OCI-M2 (cell line): Measurements from ENCODE around the gene SH3TC1.

ENCODE experiments used
- DNase-seq: peaks from one replicate; lab custom pipeline; 2025; ENCODE audit not compliant: unreplicated experiment; lab: John Stamatoyannopoulos, UW

The SH3TC1 gene

DNA sequence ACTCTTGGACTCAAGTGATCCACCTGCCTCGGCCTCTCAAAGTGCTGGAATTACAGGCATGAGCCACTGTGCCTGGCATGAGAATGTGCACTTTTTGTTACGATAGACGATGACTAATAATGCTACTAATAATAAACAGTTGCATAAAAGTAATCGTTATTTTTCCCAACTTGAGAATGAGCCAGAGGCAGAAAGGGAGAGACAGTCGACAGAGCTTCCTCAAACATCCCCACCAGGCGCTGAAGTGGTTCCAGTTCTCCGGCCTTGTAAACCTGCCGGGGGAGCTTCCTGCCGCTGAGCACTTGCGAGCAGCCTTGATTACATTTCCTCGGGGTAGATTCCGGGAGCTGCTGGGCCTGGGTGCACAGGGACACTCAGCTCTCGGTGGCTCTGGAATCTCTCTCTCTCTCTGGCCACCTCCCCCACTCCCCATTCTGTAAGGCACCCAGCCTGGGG, 61.6 kb downstream of the SH3TC1 start:
- DNase-seq: no peak

DNA sequence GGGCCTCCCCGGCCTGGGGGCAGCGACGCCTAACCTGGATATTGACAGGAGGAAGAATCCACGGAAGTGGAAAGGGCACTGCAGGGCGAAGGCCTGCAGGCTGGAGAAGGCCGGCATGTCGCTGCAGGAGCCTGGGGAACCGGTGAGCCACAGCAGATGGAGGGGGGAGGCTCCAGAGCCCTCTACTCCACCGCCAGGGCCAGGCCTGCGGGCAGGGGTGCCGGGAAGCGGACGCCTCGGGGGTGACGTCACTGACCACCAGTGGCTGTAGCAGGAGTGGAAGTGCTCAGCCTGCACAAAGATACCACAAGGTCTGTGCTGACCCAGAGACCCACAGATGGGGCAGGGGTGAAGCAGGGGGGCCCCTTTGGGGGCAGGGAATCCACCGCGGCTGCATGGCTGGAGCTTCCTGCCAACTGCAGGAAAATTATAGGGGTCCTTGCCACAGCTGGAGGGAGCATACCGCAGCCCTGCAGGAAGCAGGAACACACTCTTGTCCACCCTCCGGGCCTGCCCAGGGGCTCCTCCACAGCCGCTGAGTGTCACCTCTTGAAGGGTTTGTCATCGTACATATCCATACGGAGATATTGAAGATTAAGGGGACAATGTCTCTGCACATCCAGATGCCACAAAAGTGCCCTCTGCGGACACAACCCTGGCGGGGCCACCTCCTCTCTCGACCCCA, 62.9 kb downstream of the SH3TC1 start:
- DNase-seq: no peak

DNA sequence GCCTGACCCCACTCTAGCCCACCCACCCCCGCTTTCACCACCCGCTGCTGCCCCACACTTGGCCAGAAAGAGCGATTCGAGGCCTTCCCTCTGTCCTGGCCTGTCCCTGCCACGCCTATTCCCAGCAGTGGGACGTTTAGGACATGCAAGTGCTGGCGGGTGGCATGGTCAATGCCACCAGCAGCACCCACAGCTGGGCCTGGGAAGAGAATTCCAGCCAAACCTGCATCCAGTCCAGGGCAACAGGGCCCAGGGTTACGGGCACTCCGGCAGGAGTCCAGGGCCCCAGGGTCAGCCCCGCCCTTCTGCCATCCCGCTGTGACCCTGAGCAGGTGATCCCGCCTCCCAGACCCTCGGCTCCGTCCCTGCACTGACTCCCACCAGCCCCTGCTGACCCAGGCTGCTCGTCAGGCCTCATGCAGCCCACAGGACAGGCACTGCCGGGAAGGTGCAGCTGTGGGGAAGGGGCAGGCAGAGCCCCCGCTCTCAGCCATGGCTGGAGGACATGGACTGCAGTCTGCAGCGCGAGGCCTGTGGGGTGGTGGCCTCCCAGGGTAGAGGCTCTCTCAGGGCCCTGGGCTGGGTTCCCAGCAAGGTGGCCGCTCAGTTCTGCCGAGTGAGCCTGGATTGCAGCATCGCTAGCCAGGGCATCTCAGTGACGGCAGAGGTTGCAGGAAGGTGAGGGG, 63.7 kb downstream of the SH3TC1 start:
- DNase-seq: no peak

DNA sequence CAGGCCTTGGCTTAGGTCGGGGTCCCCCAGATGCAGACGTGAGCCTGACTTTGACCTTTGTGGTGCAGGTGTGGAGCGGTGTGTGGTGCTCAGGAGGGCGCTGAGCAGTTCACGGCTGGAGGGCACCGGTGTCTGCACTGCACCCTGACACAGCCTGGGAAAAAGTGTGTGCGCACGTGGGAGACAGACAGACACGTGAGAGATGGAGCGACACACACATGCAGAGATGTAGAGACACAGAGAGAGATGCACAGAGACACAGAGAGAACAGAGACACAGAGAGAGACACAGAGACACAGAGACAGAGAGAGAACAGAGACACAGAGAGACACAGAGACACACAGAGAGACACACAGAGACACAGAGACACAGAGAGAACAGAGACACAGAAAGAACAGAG, 64.3 kb downstream of the SH3TC1 start:
- no peak for DNase-seq

DNA sequence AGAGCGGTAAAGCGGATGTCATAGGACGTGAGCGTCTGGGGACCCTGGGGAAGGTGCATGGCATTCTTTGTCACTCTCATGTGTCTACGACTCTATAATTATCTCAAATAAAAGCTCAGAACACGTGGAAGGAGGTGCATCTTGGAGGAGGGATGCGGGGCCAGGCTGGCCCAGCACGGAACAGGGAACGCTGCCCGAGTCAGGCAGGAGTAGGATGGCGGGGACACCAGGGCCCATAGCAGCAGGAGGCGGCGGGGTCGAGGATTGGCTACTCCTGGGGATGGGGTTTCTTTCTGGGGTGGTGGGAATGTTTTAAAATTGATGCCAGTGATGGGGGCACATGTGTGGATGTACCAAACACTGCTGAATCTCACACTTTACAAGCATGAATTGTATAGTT, 65.0 kb downstream of the SH3TC1 start:
- no peak for DNase-seq

DNA sequence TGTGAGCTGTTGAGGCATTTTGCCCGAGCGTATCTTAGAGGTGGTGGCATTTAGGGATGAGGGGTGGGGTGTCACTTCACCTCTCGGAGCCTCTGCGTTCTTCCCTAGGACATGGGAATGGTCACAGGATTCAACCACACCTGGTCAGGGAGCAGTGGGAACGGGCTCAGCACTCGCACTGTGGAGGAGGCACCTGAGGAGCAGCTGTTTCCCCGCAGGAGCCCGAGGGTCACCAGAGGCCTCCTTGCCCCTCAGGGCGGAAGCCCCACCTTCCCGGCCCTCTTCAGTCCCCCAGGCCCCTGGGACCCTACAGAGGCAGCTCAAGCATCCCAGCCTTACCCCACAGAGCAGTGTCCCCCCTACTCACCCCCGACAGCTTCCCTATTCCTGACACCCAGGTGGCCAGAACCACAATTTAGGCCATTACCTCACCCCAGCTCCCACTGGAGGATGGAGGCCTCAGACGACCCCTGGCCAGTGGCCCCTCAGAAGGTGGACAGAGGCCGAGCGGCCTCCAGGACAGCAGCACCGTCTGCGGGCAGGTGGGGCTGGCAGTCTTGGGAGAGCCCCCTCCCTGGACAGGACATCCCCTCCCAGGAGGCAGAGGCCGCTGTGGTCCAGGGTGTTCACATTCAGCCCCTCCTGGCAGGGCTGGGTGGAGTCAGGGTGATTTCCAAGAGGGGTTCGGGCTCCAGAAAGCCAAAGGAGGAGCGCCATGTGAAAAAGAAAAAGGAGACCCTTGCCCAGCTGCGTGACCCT, 66.3 kb downstream of the SH3TC1 start:
- no peak for DNase-seq

DNA sequence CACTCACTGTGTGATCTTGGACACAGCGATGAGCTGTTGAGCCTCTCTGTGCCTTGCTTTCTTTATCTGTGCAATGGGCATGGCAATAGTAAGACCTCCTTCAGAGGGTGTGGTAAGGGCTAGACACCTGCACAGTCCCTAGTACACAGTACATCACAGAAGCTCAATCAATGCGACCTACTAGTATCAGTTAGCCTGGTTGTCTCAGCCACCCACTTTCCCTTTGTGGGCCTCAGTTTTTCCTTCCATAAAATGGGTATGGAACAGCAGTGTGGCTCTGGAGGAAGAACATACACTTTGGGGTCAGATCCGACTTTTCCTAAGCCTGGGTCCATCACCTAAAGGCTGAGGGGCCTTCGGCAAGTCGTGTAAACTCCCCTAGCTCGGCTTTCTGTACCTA, 67.0 kb downstream of the SH3TC1 start:
- DNase-seq: no peak

DNA sequence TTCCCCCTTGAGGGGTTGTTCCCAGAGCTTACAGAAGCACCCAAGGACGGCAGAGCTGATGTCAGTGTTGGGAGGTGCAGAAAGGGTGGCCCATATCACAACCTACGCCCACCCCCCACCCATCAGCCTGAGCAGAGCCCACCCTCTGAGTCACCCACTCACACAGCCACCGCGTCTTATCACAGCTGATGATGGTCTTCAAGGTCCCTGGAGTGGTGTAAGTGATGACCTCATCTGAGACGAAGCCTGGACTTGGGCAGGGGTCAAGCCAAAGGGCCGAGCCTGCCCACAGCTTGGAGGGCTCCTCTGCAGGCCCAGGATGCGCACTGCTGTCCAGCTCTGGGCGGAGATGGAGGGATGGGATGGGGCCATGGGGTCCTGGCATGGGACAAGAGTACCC, 67.4 kb downstream of the SH3TC1 start:
- DNase-seq: no peak

DNA sequence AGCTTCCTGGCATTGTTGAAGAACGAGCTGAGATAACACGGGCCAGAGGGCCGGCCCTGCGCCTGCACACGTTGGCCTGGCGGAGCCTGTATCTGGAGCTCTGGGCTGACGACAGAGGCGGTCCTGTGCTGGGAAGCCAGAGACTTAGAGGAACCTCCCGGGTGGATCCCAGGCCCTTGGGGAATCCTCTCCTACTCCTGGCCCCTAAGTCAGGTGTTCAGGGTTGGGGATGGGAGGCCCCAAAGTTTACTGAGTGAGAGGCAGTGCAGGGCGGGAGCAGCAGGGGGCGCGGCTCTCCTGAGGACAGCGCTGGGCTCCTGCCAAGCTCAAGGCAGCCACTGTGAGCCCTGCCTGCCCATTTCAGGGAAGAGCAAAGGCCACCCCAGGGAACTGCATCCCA, 68.0 kb downstream of the SH3TC1 start:
- no peak for DNase-seq

DNA sequence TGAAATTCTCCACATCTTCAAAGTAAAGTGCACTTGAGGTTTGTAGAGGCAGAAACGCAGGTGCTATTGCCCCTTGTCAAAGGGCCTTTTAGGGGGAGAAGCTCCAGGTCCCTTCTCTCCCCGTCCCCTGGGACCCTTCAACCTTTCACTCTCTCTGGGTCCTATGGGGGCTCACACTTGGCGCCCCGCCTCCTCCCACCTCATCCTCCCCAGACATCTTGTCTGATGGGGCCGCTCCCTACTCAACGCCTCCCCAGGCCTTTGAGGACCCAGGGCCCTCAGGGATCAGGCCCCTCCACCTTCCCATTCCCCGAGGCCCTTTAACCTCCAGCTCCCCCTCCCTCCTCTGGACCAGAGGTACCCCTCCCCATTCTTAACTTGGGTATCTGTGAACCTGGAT, 69.1 kb downstream of the SH3TC1 start:
- DNase-seq: no peak

DNA sequence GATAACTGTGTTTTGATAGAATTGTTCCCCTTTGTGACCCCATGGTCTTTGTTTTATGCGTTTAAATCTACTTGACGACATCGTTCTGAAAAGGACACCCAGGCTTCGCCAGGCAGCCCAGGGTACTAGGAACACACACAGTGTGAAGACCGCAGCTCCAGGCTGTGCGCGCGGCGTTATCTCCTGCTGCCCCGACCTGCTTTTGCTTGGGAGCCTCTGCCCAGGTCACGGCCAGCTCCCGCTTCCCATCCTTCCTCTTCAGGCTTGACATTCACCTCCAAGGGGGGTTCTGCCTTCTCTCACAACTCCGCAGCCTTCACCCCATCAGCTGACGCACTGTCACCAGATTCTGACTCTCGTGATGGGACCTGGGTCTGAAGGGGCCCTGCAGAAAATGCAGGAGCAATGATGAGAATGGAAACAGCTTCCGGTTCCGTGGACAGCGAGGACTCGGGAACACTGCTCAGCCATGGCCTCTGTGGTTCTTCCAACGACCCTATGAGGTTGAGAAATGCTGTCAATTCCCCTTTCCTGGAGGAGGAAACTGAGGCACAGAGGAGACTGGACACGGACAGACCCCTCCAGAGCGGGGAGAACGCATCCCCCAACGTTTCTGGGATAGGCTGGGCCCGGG, 69.9 kb downstream of the SH3TC1 start:
- no peak for DNase-seq

DNA sequence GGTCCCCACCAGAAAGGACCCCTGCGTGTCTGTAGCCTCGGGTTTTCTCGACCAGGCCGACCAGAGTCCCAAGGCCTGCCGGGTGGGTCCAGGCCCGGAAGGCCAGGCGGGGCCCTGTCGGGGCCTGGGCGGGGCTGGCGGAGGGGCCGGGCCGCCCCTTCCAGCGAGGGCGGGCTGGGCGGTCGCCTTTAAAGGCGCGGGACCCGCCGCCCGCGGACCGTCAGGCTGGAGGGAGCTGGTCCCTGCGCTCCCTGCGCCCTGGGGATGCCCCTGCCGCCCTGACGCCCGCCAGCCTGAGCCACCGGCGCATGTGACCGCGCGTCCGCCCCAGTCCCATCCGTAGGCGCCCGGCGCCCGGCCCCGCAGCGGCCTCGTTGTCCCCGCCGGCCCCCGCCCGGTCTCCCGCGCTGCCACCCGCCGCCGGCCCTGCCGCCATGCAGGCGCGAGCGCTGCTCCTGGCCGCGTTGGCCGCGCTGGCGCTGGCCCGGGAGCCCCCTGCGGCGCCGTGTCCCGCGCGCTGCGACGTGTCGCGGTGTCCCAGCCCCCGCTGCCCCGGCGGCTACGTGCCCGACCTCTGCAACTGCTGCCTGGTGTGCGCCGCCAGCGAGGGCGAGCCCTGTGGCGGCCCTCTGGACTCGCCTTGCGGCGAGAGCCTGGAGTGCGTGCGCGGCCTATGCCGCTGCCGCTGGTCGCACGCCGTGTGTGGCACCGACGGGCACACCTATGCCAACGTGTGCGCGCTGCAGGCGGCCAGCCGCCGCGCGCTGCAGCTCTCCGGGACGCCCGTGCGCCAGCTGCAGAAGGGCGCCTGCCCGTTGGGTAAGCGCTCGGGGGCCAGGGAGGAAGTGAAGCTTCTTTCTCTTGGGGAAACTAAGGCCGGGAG, 70.7 kb downstream of the SH3TC1 start, which contains the start of gene HTRA3:
HTRA3 (plus strand) TSS at position 220 of the 883 bp plus-strand sequence; CDS start at position 435, 215 bp downstream.
- DNase-seq: no peak

DNA sequence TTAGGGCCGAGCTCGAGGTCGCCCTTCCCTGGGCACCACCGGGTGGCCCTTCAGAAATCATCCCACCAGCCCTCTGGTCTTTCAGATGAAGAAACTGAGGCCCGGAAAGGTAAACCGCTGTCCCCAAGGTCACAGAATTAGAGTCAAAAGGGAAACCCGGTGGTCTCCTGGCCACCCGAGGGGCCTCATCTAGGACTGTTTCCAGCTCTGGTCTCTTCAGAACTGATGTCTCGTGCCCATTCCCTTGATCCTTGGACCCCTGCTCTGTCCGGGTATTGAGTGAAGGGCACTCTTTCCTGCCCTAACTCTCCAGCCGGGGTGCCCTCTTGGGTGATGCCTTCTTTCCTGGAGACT, 71.3 kb downstream of the SH3TC1 start:
- no peak for DNase-seq

DNA sequence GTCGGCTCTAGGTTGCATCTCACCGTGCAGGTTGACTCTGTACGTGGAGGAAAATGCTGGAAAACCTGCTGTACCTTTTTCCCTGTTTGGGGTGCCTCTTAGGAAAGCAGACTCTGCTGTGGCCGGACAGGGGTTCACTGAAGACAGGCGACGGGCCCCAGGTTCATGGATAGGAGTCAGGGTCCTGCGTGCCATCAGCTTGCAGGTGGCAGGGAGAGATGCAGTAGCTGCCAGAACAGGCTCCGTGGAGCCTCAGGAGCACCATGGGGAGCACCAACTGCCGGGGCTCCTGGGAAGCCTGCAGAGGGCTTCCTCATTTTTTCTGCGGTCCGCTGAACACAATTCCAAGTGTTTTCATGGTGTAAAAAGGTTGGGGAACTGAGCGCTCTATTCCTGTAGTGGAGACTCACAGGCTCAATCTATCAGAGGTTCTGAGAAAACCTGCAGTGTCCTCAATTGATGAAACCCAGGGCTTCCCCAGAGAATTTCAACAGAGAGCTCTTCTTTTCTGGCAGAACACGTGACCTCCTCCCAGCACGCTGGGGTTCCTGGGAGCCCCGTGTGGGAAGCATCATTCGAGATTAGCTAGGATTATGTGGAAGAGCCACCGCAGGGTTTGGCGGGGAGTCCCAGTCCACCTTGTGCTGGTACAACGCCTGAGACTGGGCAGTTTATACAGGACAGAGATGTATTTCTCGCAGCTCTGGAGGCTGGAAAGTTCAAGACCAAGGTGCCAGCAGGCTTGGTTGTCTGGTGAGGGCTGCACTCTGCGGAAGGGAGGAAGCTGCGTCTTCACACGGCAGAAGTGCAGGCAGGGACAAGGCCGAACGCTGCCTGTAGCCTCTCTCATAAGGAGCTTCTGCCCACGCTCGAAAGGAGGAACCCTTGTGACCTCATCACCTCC, 72.1 kb downstream of the SH3TC1 start:
- DNase-seq: no peak

DNA sequence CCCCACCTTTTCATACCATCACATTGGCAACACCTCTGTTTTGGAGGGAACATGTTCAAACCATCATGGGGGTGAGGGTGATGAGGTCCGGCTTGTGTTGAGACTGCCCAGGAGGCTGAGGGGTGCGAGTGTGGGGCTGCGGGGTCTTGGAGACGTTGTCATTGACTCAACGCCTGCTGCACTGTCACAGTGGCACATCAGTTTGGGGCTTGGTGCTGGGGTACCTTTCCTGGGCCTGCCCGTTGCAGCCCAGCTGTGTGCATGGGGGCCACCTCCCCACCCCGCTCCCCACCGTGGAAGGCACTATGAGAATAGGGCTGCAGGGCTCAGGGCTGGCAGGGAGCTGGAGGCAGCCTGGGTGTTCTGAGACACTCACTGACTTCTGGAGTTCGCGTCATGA, 72.7 kb downstream of the SH3TC1 start:
- DNase-seq: no peak

DNA sequence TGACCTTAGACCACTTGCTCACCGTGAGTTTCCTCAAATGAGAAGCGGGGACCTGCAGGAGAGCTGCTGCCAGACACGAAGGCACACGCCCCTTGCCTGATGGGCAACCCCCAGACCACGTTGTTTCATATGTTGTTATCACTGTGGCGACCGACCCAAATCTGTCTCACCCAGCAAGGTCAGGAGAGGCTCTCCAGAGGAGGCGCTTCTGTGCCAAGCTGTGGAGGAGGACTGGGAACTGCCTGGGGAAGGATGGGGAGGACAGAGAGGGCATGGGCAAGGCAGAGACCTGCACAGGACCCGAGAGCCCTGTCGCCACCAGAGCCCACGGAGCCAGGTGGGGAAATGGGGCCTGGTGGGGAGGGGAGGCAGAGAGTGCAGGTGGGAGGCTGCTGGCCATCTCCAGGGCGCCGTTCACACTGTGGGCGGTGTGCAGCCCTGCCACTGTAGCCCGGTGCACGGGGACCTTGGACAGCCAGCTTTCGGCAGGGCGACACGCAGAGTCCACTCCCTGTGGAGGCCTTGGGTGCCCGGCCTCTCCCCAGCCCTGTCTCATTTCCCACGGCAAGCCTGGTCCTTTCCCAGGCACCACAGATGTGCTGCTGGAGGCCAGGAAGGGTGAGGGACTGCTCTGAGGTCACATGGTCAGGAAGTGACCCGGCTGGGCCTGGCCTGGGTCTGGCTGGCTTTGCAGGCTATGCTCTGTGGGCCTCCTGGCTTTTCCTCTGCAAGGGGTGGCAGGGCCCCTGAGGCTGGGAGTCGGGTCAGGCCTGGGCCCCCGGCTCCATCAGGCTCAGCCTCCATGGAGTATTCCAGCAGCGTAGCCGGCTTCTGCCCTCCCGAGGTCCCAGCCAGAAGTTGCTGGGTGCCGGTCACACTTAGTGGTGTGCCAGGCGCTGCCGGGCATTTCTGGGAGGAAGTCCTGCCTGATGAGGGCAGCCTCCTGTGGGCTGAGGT, 73.7 kb downstream of the SH3TC1 start:
- no peak for DNase-seq

DNA sequence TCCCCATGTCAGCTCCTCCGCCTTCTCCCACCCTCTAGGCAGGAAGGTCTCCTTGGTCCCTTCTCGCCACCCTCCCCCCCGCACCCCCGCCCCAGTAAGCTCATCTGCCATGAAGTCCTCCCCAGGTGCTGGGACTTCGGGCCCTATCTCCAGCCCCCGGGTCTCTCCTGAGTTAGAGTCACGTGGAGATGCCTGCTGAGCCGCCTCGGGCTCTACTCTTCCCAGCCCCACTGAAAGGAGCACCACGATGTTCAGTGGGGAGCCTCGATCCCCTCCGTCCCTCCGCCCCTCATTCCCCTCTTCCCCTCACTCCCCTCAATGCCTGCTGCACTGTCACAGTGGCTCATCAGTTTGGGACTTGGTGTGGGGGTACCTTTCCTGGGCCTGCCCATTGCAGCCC, 74.4 kb downstream of the SH3TC1 start:
- DNase-seq: no peak

DNA sequence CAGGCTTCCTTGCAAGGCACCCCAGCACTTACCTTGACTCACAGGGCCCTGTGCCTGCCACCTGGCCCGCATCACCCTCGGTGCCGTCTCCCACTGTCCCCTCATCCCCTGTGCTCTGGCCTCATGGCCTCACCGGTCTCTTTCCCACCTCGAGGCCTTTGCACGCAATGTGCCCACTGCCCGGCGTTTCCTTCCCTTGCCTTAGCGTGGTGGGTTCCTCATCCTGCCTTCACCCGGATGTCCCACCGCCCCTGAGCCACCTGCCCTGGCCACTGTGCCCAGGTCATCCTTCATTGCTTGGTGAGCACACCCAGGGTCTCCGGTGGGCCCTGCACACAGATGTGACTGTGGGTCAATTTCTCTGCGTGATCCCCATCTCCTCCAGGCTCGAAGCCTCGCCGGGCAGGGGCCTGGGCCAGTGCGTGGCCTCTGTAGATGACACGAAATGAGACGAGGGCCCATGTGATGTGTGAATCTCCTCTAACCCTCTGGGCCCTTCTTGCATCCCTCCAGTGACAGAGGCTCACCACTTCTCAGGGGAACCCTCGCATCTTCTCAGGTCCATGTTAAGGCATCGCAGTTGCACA, 75.1 kb downstream of the SH3TC1 start:
- DNase-seq: no peak
